ENCODE data around the gene CCNY.
A peak's percentile ranks its signal among the peaks of the same experiment; 100 is the strongest.
"Not testable (repeated sequence)": the region's sequence is repeated elsewhere in the genome, so short reads cannot be mapped to it uniquely, and the experiment has no call there.

CCNY gene

GRCh38 chr10:35334297-35334696, 2.0 kb upstream of the CCNY start:
- no peak for DNase-seq

- DNase-seq: no peak
These were observed 901 bp upstream of the CCNY start for GRCh38 chr10:35335133-35336083.

- peak; percentile 43 for DNase-seq
These were observed 863 bp downstream of the CCNY start for GRCh38 chr10:35336921-35337823.

- no peak for DNase-seq
These were observed 3.6 kb downstream of the CCNY start for GRCh38 chr10:35339942-35340341.

- DNase-seq: no peak
These were observed 4.7 kb downstream of the CCNY start for GRCh38 chr10:35340975-35341374.

- no peak for DNase-seq
These were observed 5.2 kb downstream of the CCNY start for GRCh38 chr10:35341521-35341920.

- no peak for DNase-seq
These were observed 6.0 kb downstream of the CCNY start for GRCh38 chr10:35342183-35342753.

GRCh38 chr10:35343739-35344138, 7.4 kb downstream of the CCNY start:
- DNase-seq: no peak

- DNase-seq: no peak
These were observed 9.1 kb downstream of the CCNY start for GRCh38 chr10:35345383-35345742.

GRCh38 chr10:35346248-35346647, 9.9 kb downstream of the CCNY start:
- DNase-seq: no peak

- DNase-seq: no peak
These were observed 10.8 kb downstream of the CCNY start for GRCh38 chr10:35347121-35347562.

GRCh38 chr10:35347899-35348608, 11.7 kb downstream of the CCNY start:
- no peak for DNase-seq

GRCh38 chr10:35348609-35349388, 12.5 kb downstream of the CCNY start:
- no peak for DNase-seq

- DNase-seq: no peak
These were observed 13.1 kb downstream of the CCNY start for GRCh38 chr10:35349389-35349915.

- DNase-seq: no peak
These were observed 14.7 kb downstream of the CCNY start for GRCh38 chr10:35351021-35351420.

- DNase-seq: no peak
These were observed 15.8 kb downstream of the CCNY start for GRCh38 chr10:35352097-35352496.

- no peak for DNase-seq
These were observed 16.2 kb downstream of the CCNY start for GRCh38 chr10:35352512-35352911.

GRCh38 chr10:35353395-35353794, 17.1 kb downstream of the CCNY start:
- no peak for DNase-seq

GRCh38 chr10:35353805-35354204, 17.5 kb downstream of the CCNY start:
- DNase-seq: no peak

- DNase-seq: not testable (repeated sequence)
These were observed 17.9 kb downstream of the CCNY start for GRCh38 chr10:35354257-35354656.

- no peak for DNase-seq
These were observed 19.8 kb downstream of the CCNY start for GRCh38 chr10:35355971-35356724.
